Adrenal gland (tissue), 12 donors: ENCODE results near the gene ZKSCAN5. TPM values are rescaled to one million over a fixed set of nuclear protein-coding genes. Genes with fewer than 3 reads are reported as not detected.

Experiments
- DNase-seq, 7 donors: peaks; one replicate each; pipeline ENCODE4 v3.0.0-alpha.2; 2019 to 2020
- H3K27ac ChIP-seq, 5 donors: fragments of 200-600 bp; sonication (generic) in 4 of 5; 1 replicate in 3 of 5; 2 replicates in 2 of 5; pipeline versions ENCODE4 v1.5.1 to v1.8.0; 2016 to 2020; ENCODE audit warnings: mild to moderate bottlenecking in 1 of 5
- H3K27me3 ChIP-seq: fragments of 200-600 bp; 2 replicates; pipeline ENCODE4 v1.8.0; 2021
- H3K36me3 ChIP-seq, 2 donors: fragments of 200-600 bp; replicated peaks in 1 of 2; 1 replicate in 1 of 2; 2 replicates in 1 of 2; pipeline versions ENCODE4 v1.5.1 to v1.8.0; 2018 to 2022
- H3K4me1 ChIP-seq, 2 donors: fragments of 200-600 bp; replicated peaks in 1 of 2; 1 replicate in 1 of 2; 2 replicates in 1 of 2; pipeline versions ENCODE4 v1.5.1 to v1.8.0; 2018 to 2021
- H3K4me3 ChIP-seq, 4 donors: fragments of 200-600 bp; sonication (generic) in 3 of 4; one replicate each; pipeline ENCODE4 v1.5.1; 2016 to 2018
- H3K9me3 ChIP-seq, 3 donors: fragments of 200-600 bp; sonication (generic) in 1 of 3; replicated peaks in 1 of 3; 1 replicate in 2 of 3; 2 replicates in 1 of 3; pipeline versions ENCODE4 v1.5.1 to v1.8.0; 2016 to 2021
- CTCF ChIP-seq, 6 experiments: fragments of 450-650 bp in 4 of 6; fragments of 200-600 bp in 2 of 6; sonication (generic) in 1 of 6; IDR thresholded peaks; 1 replicate in 5 of 6; 2 replicates in 1 of 6; pipeline versions ENCODE4 v1.5.1 to v1.8.0; 2016 to 2021; ENCODE audit warnings: antibody characterized with exemption in 6 of 6, mild to moderate bottlenecking in 2 of 6, moderate library complexity in 1 of 6
- POLR2A ChIP-seq, 2 donors: fragments of 450-650 bp; IDR thresholded peaks; one replicate each; pipeline ENCODE4 v1.6.1; 2017; ENCODE audit warnings: antibody characterized with exemption in 2 of 2, mild to moderate bottlenecking in 2 of 2, moderate library complexity in 1 of 2
- WGBS, 4 donors: extraction: QIAGEN DNeasy Blood & Tissue Kit in 2 of 4; methylation state at CpG; one replicate each; pipeline versions ENCODE4 v1.1.5 to v1.1.7; 2013 to 2017; 5-methylcytosine and 5-hydroxymethylcytosine counted together
- intact Hi-C, 2 donors: fragments of 100-400 bp; cut with DNase I; formaldehyde crosslinking; loops; one replicate each; pipeline versions ENCODE4 v1.14.1 to v1.15.0; 2022 to 2023
- polyA plus RNA-seq, 3 donors: library from polyadenylated mRNA; stranded (reverse); fragments of 200-250 nt in 2 of 3; fragments of 350-450 nt in 1 of 3; fragmentation: Illumina TruSeq in 1 of 3; extraction: RNeasy Lipid Tissue Mini Kit (QIAGEN cat#74804) in 1 of 3; gene quantifications; one replicate each; pipeline ENCODE4 v1.2.3, GENCODE V29; 2013 to 2014
- total RNA-seq, 9 donors: library from RNA; depleted of rRNA in 4 of 9; stranded (reverse); fragments of >200 nt in 4 of 9; fragments of 120-200 nt in 1 of 9; fragmentation: NEBNext Ultra II Directional in 1 of 9; extraction: Animal tissue kit (Norgen Biotek cat#: 25700) in 1 of 9; gene quantifications; one replicate each; pipeline versions ENCODE4 v1.1.0 to v1.2.4, GENCODE V29; 2013 to 2023
- donor health status: healthy with polysubstance abuse.
- donor health status: Bipolar disorder and iron deficiency.
- donor health status: DM: yes; HTN: yes; CAD: no.
- donor health status: DM: no; HTN: no; CAD: no.
- donor health status: DM: no; HTN: no; CAD: no.
- donor health status: DM: yes; HTN: yes; CAD: no.

The ZKSCAN5 gene
- total and polyA plus RNA-seq, 12 donors: 4.5 to 18.5 (median 8.7) TPM

- Histone ChIP-seq H3K4me3 (no peak overlapping the region), H3K4me1 (no peaks in the 10 kb centered on the region), H3K27me3 (no peaks in the 10 kb centered on the region), H3K9me3 (no peaks in the 10 kb centered on the region), H3K36me3 (peaks cover 0 to 2% of the 10 kb centered on the region in 2 donors), H3K27ac (no peak overlapping the region)
- no peak for DNase-seq
- no peak for TF ChIP-seq CTCF (IDR thresholded peaks at IDR 0.05)
- TF ChIP-seq POLR2A (IDR thresholded peaks at IDR 0.05): no peak
- WGBS, 4 donors: 89 to 93% (median 90%) methylated on average over 5 of the region's 5 CpGs
- intact Hi-C loops: no loop called here
Observed at GRCh38 chr7:99485094-99485493, 19.4 kb upstream of the ZKSCAN5 start.

- Histone ChIP-seq H3K4me3 (no peak overlapping the region), H3K4me1 (no peaks in the 10 kb centered on the region), H3K36me3 (peaks cover 0 to 18% of the 10 kb centered on the region in 2 donors), H3K27ac (no peak overlapping the region), H3K27me3 (no peaks in the 10 kb centered on the region), H3K9me3 (peaks cover 0 to 12% (median 2%) of the 10 kb centered on the region in 3 donors)
- WGBS, 4 donors: 91 to 92% (median 92%) methylated on average over 4 of the region's 4 CpGs
- no peak for TF ChIP-seq CTCF (IDR thresholded peaks at IDR 0.05)
- intact Hi-C loops: no loop called here
- DNase-seq: no peak
Observed at GRCh38 chr7:99489235-99489634, 15.2 kb upstream of the ZKSCAN5 start.

- TF ChIP-seq POLR2A (IDR thresholded peaks at IDR 0.05): no peak
- TF ChIP-seq CTCF (IDR thresholded peaks at IDR 0.05): no peak
- no peak overlapping the region for H3K4me3 ChIP-seq
- H3K9me3 ChIP-seq: peaks cover 0 to 17% (median 2%) of the 10 kb centered on the region in 3 donors
- H3K36me3 ChIP-seq: peaks cover 0 to 24% of the 10 kb centered on the region in 2 donors
- H3K27me3 ChIP-seq: no peaks in the 10 kb centered on the region
- 67 to 80% (median 75%) methylated on average over 3 of the region's 3 CpGs for WGBS, 4 donors
- intact Hi-C loops: no loop called here
- no peak overlapping the region for H3K27ac ChIP-seq
- H3K4me1 ChIP-seq: no peaks in the 10 kb centered on the region
- DNase-seq: no peak
Observed at GRCh38 chr7:99490878-99491277, 13.6 kb upstream of the ZKSCAN5 start.

- no peak overlapping the region for H3K27ac ChIP-seq
- peaks cover 0 to 17% (median 2%) of the 10 kb centered on the region in 3 donors for H3K9me3 ChIP-seq
- 97 to 99% (median 98%) methylated on average over 6 of the region's 6 CpGs for WGBS, 4 donors
- DNase-seq: no peak
- no peaks in the 10 kb centered on the region for H3K27me3 ChIP-seq
- H3K36me3 ChIP-seq: peaks cover 0 to 33% of the 10 kb centered on the region in 2 donors
- H3K4me3 ChIP-seq: no peak overlapping the region
- intact Hi-C loops: no loop called here
- H3K4me1 ChIP-seq: peaks cover 12 to 17% of the 10 kb centered on the region in 2 donors
- TF ChIP-seq POLR2A (IDR thresholded peaks at IDR 0.05): no peak
- TF ChIP-seq CTCF (IDR thresholded peaks at IDR 0.05): no peak
Observed at GRCh38 chr7:99493823-99494222, 10.6 kb upstream of the ZKSCAN5 start.
